GM10248 (cell line): ENCODE results near the gene SUSD4.

Experiments
- CTCF ChIA-PET: fragments of 300-600 bp; sonication (Branson Sonifier 250); formaldehyde crosslinking; extraction: SDS; loops from one replicate; lab custom pipeline; 2021; ENCODE audit warnings: antibody characterized with exemption; lab: Yijun Ruan, JAX
- POLR2A ChIA-PET: fragments of 350-650 bp; sonication (Branson Sonifier 250); formaldehyde crosslinking; extraction: SDS; loops from one replicate; lab custom pipeline; 2020; ENCODE audit warnings: antibody characterized with exemption; lab: Yijun Ruan, JAX
- DNase-seq: peaks from one replicate; pipeline ENCODE4 v3.0.0; 2012; ENCODE audit errors: extremely low spot score
- TF ChIP-seq, protein P1 (sequence below): IDR thresholded peaks from 2 replicates; pipeline ENCODE4 v1.5.1; 2012; ENCODE audit warnings: mild to moderate bottlenecking, low read depth; ENCODE audit errors: extremely low read depth, missing control alignments, control extremely low read depth

SUSD4 gene

DNA sequence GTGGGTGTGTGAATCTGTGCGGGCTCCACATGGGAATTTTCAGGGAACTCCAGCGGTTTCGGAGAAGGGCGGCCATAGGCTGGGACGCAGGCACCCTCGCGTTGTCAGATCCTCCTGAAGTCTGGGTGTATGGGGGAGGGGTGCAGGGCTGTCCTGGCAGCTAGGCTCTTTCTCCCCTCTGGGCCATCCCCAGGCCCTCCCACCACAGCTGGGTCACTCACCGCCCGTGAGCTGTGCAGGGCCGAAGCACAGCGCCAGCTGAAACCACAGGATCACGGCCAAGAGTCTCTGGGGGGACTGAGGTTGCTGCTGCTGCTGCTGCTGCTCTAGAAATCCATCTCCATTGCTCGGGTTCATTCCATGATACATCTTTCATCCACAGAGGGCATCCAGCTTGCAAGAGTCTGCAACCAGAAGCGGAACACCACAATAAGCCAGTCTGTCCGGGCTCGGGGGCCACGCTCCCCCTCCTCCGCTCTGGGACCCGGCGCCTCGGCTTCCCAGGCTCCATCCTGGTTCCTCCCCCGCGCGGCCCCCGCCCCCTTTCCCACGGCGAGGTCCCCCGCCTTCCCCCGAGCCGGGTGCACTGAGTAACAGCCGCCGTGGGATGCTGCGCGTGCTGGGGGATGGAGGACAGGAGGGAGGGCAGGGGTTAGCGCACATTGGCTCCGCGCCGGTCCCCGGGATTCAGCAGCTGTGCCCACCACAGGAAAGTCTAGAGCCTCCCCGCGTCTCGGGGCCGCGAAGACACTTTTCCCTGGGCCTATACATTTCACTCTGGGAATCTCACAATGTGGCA is 720 bp downstream of the SUSD4 start:
- ChIA-PET CTCF (no interaction called here), POLR2A (no interaction called here)
- TF ChIP-seq, protein P1, sequence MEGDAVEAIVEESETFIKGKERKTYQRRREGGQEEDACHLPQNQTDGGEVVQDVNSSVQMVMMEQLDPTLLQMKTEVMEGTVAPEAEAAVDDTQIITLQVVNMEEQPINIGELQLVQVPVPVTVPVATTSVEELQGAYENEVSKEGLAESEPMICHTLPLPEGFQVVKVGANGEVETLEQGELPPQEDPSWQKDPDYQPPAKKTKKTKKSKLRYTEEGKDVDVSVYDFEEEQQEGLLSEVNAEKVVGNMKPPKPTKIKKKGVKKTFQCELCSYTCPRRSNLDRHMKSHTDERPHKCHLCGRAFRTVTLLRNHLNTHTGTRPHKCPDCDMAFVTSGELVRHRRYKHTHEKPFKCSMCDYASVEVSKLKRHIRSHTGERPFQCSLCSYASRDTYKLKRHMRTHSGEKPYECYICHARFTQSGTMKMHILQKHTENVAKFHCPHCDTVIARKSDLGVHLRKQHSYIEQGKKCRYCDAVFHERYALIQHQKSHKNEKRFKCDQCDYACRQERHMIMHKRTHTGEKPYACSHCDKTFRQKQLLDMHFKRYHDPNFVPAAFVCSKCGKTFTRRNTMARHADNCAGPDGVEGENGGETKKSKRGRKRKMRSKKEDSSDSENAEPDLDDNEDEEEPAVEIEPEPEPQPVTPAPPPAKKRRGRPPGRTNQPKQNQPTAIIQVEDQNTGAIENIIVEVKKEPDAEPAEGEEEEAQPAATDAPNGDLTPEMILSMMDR, result no peak
- DNase-seq, result peak; percentile 16

DNA sequence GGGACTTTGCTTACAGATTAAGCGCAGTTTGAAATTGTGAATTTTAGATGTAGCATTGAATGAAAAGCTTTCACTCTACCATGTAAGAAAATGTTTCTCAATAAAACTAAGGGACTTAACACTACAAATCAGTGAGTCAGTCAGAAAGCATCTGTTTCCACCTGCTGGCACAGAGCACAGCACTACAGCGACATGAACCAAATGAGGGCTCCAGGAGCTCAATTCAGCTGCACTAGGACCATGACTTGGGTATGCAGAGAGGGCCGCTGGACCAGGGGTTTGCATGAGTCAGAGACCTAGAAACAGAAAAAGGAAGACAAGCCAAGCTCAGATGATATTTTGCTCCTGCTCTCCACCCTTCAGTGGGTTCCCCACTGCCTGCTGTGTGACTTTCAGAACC is 5.2 kb downstream of the SUSD4 start:
- POLR2A ChIA-PET, result no interaction called here
- no peak for DNase-seq
- TF ChIP-seq, protein P1, result no peak
- CTCF ChIA-PET, result interaction anchor here (1.1 to 1.5 kb wide), 3 partner anchors 10 to 225 kb away, joined by 3 to 4 read pairs (median 3); no protein-coding TSS in a partner anchor

DNA sequence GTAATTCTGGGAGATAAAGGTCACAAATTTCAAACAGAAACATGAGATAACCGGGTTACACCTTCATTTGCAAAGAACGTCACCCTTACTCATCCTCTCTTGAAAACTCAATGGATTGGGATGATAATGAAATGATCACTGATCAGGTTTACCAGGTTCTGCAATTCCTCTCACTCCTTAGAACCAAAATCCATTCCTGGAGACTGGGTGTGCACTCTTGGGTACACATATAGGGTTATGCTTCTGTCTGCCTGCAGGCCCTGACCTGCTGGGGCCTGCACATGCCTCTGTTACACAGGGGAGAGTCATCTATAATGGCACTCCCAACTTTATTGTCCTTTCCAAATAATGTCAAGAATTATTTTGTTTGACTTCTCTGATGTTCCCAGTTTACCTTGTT is 8.3 kb downstream of the SUSD4 start:
- DNase-seq, result no peak
- TF ChIP-seq, protein P1, result no peak
- ChIA-PET CTCF (no interaction called here), POLR2A (no interaction called here)

DNA sequence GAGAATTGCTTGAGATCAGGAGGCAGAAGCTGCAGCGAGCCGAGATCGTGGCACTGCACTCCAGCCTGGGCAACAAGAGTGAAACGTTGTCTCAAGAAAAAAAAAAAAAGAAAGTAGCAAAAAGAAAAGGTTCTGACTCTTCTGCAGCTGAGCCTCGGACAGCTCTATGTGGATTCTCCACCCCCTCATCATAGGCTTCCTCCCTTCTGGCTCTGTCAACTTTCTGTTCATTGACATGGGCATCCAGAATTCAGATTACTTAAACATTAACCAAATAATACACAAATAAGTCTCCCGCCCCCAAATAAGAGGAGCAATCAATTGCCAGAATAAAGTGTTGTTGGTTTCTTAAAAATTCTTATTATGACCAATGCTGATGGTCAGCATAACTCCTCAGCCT is 10.0 kb downstream of the SUSD4 start:
- ChIA-PET CTCF (no interaction called here), POLR2A (no interaction called here)
- DNase-seq, result no peak
- TF ChIP-seq, protein P1, result no peak

DNA sequence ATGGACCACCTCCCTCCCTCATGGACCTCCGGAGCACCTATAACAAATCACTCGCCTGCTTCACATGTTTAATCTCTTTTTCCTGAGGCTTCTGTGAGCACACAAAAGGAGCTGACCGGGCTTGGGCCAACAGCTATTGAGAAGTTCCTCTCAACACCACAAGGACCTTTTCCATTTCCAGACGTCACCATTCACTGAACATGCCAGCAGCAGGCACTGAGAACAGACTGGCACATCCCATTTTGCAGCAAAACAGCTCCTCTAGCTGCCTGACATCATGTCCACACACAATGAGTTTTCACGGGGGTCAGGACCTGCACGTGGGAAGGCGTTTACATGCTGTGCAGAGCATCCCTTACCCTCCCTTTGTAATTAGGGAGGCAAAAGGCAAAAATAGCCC is 11.0 kb downstream of the SUSD4 start:
- ChIA-PET POLR2A (no interaction called here), CTCF (no interaction called here)
- TF ChIP-seq, protein P1, result no peak
- no peak for DNase-seq

DNA sequence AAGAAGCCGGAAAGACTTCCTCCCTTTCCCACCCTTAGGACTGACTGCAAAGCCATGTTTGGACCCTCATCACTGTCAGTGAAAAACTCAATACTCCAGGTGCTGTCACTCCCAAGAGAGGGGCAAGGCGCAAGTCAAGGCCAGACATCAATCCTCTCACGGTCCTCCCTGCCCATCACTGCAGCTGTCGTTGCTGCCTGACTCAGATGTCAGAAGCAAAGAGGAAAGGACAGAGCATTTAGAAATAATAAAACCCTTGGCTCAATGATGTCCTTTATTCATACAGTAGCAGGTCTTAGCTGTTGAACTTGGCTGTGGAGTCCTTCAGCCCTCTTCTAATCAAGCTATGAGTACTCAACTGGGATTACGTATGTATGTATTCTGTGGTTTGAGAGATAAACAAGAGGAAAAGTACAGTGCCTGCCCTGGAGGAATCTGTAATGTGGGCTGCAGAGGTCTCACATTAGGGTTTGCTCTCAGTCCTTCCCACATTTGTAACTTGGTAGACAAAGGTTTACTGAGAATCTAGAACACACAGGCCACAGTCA is 13.5 kb downstream of the SUSD4 start:
- DNase-seq, result no peak
- ChIA-PET POLR2A (no interaction called here), CTCF (interaction anchor here (1.0 to 2.4 kb wide), 3 partner anchors 14 to 895 kb away, joined by 3 to 5 read pairs (median 3); no protein-coding TSS in a partner anchor)
- TF ChIP-seq, protein P1, result no peak
